AG09319 (cell line): ENCODE measurements around the gene APLP2.

Source experiments
- DNase-seq: peaks from one replicate; pipeline ENCODE4 v3.0.0-alpha.2; 2010; ENCODE audit warnings: low read depth; ENCODE audit errors: extremely low read depth
- TF ChIP-seq, protein P1 (sequence below): IDR thresholded peaks from 2 replicates; pipeline ENCODE4 v1.5.1; 2011; ENCODE audit warnings: low read depth, mild to moderate bottlenecking, inconsistent platforms, low read length, moderate library complexity

APLP2 gene

DNA sequence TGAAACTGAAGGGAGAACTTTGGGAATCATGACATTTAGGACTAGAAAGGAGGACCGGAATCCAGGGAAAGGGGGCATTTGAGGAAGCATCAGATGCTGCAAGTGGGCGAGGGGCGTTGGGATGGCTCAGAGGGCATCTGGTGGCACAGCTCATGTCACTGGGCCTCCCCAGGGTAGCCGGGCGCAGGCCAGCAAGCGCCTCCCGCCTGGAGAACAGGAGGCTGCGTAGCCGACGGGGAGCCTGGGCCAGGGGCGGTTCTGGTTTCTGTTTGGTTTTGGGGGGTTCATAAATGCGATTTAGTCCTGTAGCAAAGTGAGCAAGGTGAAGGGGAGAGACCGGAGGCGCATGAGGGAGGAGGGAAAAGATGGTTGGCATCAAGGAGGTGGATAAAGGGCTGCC is 89.4 kb downstream of the APLP2 start:
- TF ChIP-seq, protein P1, sequence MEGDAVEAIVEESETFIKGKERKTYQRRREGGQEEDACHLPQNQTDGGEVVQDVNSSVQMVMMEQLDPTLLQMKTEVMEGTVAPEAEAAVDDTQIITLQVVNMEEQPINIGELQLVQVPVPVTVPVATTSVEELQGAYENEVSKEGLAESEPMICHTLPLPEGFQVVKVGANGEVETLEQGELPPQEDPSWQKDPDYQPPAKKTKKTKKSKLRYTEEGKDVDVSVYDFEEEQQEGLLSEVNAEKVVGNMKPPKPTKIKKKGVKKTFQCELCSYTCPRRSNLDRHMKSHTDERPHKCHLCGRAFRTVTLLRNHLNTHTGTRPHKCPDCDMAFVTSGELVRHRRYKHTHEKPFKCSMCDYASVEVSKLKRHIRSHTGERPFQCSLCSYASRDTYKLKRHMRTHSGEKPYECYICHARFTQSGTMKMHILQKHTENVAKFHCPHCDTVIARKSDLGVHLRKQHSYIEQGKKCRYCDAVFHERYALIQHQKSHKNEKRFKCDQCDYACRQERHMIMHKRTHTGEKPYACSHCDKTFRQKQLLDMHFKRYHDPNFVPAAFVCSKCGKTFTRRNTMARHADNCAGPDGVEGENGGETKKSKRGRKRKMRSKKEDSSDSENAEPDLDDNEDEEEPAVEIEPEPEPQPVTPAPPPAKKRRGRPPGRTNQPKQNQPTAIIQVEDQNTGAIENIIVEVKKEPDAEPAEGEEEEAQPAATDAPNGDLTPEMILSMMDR, result no peak
- DNase-seq, result no peak

DNA sequence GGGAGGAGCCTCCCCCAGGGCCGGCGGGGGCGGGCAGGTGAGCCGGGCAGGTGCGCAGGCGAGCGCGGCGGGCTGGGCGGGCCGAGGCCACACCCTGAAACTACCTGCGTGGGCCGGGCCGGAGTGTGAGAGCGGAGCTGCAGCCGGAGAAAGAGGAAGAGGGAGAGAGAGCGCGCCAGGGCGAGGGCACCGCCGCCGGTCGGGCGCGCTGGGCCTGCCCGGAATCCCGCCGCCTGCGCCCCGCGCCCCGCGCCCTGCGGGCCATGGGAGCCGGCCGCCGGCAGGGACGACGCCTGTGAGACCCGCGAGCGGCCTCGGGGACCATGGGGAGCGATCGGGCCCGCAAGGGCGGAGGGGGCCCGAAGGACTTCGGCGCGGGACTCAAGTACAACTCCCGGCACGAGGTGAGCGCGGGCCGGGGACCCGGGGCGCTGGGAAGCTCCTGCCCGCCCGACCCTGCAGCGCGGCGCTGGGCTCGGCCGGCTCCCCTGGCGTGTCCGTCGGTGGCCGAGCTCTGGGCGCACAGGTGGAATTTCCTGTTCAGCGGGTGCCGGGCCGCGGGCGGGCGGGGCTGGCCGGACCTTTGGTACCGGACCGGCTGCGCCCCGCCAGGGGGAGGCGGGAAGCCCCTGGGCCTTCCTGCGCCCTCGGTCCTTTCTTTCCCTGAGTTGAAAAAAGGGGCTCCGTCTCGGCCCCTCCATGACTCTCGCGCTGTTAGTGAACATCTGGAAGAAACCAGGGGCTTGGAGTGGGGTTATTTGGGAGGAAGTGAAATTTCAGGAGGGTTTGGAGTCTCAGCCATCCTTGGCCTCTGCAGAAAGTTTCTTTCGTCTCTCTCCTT is 90.2 kb downstream of the APLP2 start, which contains the start of gene ST14:
Gene ST14, plus strand, starts transcription at position 126 of the 841 bp plus-strand sequence. Its CDS starts 198 bp downstream, at position 324.
- DNase-seq, result no peak
- TF ChIP-seq, protein P1, result no peak

DNA sequence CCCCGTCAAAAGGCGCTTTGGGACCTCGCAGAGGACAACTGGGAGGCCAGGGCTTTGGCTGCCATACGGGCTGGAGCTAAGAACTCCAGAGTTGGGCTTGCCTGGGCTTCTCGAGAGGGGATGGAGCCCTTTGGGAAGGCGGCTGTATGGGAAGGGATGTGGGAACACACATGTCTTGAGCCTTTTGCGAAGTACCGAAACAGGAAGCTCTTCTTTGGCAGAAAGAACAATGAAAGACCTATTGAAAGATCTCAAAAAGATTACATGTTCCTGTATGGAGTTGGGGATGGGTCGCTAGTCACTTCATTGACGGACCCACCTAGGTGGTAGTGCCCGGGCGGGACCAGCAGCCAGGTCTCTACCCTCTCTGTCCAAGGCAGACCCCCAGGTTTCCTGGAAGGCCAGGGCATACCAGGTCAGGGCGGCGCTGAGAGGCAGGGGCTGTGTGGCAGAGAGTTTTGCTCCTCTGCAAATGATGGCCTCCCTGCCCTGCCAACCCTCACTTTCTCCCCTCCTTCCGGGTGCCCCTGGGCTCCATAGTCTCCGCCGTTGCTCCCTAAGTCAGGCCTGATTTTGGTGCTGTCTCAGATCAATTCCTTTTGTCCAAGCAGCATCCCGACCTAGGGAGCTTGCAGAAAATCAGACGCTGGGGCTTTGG is 90.9 kb downstream of the APLP2 start:
- TF ChIP-seq, protein P1, result no peak
- DNase-seq, result no peak

DNA sequence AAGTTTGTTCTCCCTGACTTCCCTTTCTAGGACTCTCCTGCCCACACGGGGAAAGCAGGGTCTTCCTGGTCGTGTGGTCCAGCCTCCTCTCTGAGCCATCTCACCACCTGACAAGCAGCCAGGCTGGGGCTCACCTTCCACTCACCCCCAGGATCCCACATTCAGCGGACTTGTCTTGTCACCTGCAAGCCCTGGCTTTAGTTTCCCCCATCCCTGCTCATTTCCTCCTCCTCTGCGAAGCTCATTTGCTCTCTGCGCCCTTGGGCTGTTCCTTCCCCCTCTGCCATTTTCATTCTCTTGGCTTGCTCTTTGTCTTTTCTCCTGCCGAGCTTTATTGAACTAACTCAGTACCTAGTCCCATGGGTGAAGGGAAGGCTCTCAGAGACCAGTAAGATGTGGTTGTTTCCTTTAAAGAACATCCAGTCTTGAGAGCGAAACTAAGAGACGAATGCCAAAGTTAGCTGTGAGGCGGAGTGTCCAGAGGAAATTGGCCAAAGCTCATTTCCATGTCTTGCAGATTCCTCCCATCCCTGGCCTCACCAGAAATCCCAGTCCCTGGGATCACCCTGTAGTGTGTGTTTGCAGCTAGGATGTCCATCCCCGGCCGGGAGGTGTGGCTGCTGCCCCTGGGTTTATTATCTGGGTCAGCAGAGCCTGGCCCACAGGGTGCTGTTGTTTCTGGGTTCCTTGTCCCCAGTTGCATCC is 91.9 kb downstream of the APLP2 start:
- TF ChIP-seq, protein P1, result no peak
- DNase-seq, result no peak

DNA sequence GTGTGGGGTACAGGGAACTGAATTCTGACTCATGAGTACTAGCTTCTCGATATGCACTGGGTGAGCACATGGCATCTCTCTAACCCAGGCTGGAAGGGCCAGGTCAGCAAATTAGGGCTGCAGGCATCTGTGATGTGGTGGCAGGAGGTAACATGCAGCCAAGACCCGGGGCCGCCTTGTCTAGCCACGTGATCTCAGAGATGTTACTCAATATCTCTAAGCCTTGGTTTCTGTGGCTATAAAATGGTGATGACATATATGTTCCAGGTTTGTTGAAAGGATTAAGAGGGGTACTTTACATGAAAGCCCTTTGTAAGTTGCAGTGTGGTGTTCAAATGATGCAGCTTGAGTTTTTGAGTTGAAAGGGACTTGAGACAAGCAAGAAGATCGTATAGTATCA is 93.0 kb downstream of the APLP2 start:
- TF ChIP-seq, protein P1, result no peak
- DNase-seq, result no peak

DNA sequence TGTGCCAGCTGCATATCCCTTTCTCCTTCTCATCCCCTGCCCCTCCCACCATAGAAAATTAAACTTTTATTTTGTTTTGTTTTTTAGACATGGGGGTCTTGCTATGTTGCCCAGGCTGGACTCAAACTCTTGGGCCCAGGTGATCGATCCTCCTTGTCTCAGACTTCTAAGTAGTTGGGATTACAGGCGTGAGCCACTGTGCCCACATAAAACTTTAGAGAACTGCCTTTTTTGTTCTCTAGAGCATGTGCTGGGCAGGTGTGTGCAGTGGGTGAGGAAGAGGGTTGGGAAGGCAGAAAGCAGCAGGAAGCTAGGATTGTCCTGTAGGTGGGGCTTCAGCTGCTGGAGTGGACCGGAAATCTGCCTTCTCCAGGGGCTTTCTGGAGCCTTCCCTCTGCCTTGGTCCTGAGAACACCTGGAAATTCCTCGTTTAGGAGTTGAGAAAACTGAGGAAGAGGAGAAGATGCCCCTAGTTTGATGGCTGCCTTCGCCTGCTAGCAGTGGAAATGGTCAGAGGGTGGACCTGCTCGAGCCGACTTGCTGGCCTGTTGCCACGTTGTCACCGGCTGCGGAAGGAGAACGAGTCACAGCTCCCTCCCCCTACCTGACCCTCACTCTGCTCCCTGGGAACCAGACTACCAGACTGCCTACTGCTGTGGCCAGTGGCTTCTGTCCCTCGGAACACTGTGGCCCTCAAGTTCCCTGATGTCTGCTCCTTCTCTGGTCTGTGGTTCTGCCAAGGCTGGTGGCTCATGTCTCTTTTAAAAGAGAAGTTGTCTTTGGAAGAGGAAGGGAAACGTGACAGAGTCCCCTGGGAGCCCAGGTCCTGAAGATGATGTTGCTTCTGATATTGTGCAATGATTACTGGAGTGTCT is 93.9 kb downstream of the APLP2 start:
- DNase-seq, result no peak
- TF ChIP-seq, protein P1, result no peak
